ENCODE measurements around the gene BRD7. TPM values are rescaled to one million over a fixed set of nuclear protein-coding genes. Genes with fewer than 3 reads are reported as not detected.

BRD7 gene
- total and polyA plus RNA-seq, 2 donors (not counting 1 experiment from before 2014, with no cell fraction given) = 29.8 to 64.5 TPM

DNA sequence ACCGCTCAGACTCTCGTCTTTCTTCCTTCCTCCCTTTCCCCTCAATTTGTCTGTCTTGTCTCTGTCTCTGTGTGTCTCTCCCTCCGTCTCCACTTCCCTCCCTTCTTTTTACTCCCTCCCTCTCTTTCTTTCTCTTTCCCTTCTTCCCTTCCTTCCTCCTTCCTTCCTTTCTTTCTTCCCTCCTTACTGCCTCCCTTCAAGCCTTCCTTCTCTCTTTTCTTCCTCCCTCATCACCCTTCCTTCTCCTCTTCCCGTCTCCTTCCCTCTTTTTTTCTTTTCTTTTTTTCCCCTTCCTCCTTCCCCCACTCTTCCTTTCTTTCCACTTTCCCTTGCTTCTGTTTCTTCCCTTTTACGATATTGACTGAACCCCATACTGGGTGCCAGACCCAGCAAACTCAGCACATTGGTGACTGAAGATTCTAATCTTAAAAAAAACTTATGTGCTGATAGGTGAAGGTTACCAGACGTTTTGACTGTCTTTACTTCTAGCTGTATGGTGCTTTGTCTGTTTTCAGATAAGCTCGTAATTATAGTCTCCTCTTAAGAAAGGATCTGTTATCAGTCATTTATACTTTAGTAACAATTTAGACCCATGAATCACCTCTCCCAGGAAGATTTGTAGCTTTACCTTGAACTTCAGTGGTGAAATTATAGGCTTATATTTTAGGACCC, 481 bp upstream of the BRD7 start:
- H3K27ac Mint-ChIP-seq = peak overlapping the region; percentile 88
- peaks cover 10% of the 10 kb centered on the region for H3K27me3 Mint-ChIP-seq
- ATAC-seq (ENCODE audit: low read depth) (no peak), DNase-seq (no peak)
- Histone ChIP-seq H3K4me1 (ENCODE audit: control insufficient read depth in 2 of 2, insufficient read depth in 2 of 2, low read length in 2 of 2) (peaks cover 23 to 32% of the 10 kb centered on the region in 2 donors), H3K27ac (ENCODE audit: low read length in 2 of 2) (peak overlapping the region; percentile 57 to 88), H3K36me3 (replicated peaks in 1 of 2; ENCODE audit: control extremely low read depth in 1 of 2, control insufficient read depth in 1 of 2, extremely low read depth in 1 of 2, insufficient read depth in 2 of 2, low read length in 1 of 2) (peaks cover 4 to 9% of the 10 kb centered on the region in 2 experiments), H4K20me1 (ENCODE audit: control insufficient read depth, insufficient read depth, low read length, poor library complexity, severe bottlenecking) (peaks cover 19% of the 10 kb centered on the region), H3K9ac (ENCODE audit: low read length) (peak overlapping the region; percentile 67), H3K4me2 (replicated peaks; ENCODE audit: low read depth, low read length, poor library complexity, severe bottlenecking) (peak overlapping the region; percentile 88), H2AFZ (ENCODE audit: insufficient read depth, low read depth, low read length, poor library complexity, severe bottlenecking) (peak overlapping the region; percentile 99), H3K79me2 (ENCODE audit: control insufficient read depth, insufficient read depth, low read length) (peaks cover 52% of the 10 kb centered on the region), H3K27me3 (replicated peaks in 1 of 4; ENCODE audit: control extremely low read depth in 1 of 4, control insufficient read depth in 3 of 4, insufficient read depth in 4 of 4, low read length in 3 of 4) (peaks cover 0 to 3% (median 0%) of the 10 kb centered on the region in 4 experiments), H3K4me3 (ENCODE audit: control extremely low read depth in 1 of 5, extremely low read depth in 1 of 5, insufficient read depth in 1 of 5, low read depth in 2 of 5, low read length in 4 of 5) (peak overlapping the region; percentile 21 to 57 (median 49)), H3K9me3 (ENCODE audit: control extremely low read depth in 1 of 3, control insufficient read depth in 2 of 3, insufficient read depth in 1 of 3, low read length in 2 of 3) (no peaks in the 10 kb centered on the region)
- H3K9me3 Mint-ChIP-seq (ENCODE audit: insufficient read depth) = no peaks in the 10 kb centered on the region
- ChIA-PET POLR2A (no interaction called here), CTCF (interaction anchor here (0.7 to 5.0 kb wide), 12 partner anchors 9 to 344 kb away, joined by 3 to 26 read pairs (median 6); partner anchors contain the start of gene CNEP1R1)
- intact Hi-C loops (cut with micrococcal nuclease) = loop anchor here (1.0 to 5.0 kb wide), 6 partner anchors 179 to 378 kb away; partner anchors contain the start of genes CNEP1R1, HEATR3, NKD1 and TENT4B
- H3K4me1 Mint-ChIP-seq = peaks cover 38% of the 10 kb centered on the region
- TF ChIP-seq, protein P1, sequence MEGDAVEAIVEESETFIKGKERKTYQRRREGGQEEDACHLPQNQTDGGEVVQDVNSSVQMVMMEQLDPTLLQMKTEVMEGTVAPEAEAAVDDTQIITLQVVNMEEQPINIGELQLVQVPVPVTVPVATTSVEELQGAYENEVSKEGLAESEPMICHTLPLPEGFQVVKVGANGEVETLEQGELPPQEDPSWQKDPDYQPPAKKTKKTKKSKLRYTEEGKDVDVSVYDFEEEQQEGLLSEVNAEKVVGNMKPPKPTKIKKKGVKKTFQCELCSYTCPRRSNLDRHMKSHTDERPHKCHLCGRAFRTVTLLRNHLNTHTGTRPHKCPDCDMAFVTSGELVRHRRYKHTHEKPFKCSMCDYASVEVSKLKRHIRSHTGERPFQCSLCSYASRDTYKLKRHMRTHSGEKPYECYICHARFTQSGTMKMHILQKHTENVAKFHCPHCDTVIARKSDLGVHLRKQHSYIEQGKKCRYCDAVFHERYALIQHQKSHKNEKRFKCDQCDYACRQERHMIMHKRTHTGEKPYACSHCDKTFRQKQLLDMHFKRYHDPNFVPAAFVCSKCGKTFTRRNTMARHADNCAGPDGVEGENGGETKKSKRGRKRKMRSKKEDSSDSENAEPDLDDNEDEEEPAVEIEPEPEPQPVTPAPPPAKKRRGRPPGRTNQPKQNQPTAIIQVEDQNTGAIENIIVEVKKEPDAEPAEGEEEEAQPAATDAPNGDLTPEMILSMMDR (IDR thresholded peaks at IDR 0.05) = no peak
- TF ChIP-seq EZH2 (IDR thresholded peaks at IDR 0.05; ENCODE audit: borderline replicate concordance, insufficient read depth, low read depth, low read length, poor library complexity, severe bottlenecking) = no peak
- H3K4me3 Mint-ChIP-seq = peak overlapping the region; percentile 83
- WGBS (ENCODE audit: insufficient coverage) = 0% methylated on average over 4 of the region's 7 CpGs
